Hindlimb muscle (tissue), 1 donor: Measurements from ENCODE around the gene CASP3. TPM values are rescaled to one million over a fixed set of nuclear protein-coding genes. Genes with fewer than 3 reads are reported as not detected.
"Not testable (repeated sequence)": the region's sequence is repeated elsewhere in the genome, so short reads cannot be mapped to it uniquely, and the experiment has no call there.

Source experiments
- DNase-seq: peaks from one replicate; pipeline ENCODE4 v3.0.0-alpha.2; 2013
- polyA plus RNA-seq: library from polyadenylated mRNA; unstranded; fragments of 120-200 nt; gene quantifications from one replicate; pipeline ENCODE4 v1.2.1, GENCODE V29; 2013; ENCODE audit not compliant: insufficient read length

Gene CASP3
- polyA plus RNA-seq, 1 donor, result 39.6 TPM

- no peak for DNase-seq
These were observed 55.8 kb downstream of the CASP3 start for GRCh38 chr4:184593461-184593860.

GRCh38 chr4:184591747-184592270 lies 57.4 kb downstream of the CASP3 start:
- not testable (repeated sequence) for DNase-seq

GRCh38 chr4:184591070-184591677 lies 58.1 kb downstream of the CASP3 start:
- no peak for DNase-seq

- no peak for DNase-seq
These were observed 59.1 kb downstream of the CASP3 start for GRCh38 chr4:184590196-184590595.

GRCh38 chr4:184588893-184589292 lies 60.4 kb downstream of the CASP3 start:
- no peak for DNase-seq

GRCh38 chr4:184587701-184588100 lies 61.5 kb downstream of the CASP3 start:
- DNase-seq, result no peak

- DNase-seq, result no peak
These were observed 62.0 kb downstream of the CASP3 start for GRCh38 chr4:184587221-184587620.

- no peak for DNase-seq
These were observed 65.3 kb downstream of the CASP3 start for GRCh38 chr4:184583738-184584502.

Other genes starting within 250 kb of the CASP3 start
- gene IRF2, start 174.9 kb downstream of the CASP3 start, polyA plus RNA-seq, result 16.7 TPM
- 29.4 TPM for gene PRIMPOL, start 291 bp upstream of the CASP3 start, polyA plus RNA-seq
- gene CENPU, start 84.6 kb upstream of the CASP3 start, polyA plus RNA-seq, result 23.1 TPM
- 72.4 TPM for gene ACSL1, start 176.5 kb upstream of the CASP3 start, polyA plus RNA-seq